ENCODE data around the gene OSBP2.

Gene OSBP2

DNA sequence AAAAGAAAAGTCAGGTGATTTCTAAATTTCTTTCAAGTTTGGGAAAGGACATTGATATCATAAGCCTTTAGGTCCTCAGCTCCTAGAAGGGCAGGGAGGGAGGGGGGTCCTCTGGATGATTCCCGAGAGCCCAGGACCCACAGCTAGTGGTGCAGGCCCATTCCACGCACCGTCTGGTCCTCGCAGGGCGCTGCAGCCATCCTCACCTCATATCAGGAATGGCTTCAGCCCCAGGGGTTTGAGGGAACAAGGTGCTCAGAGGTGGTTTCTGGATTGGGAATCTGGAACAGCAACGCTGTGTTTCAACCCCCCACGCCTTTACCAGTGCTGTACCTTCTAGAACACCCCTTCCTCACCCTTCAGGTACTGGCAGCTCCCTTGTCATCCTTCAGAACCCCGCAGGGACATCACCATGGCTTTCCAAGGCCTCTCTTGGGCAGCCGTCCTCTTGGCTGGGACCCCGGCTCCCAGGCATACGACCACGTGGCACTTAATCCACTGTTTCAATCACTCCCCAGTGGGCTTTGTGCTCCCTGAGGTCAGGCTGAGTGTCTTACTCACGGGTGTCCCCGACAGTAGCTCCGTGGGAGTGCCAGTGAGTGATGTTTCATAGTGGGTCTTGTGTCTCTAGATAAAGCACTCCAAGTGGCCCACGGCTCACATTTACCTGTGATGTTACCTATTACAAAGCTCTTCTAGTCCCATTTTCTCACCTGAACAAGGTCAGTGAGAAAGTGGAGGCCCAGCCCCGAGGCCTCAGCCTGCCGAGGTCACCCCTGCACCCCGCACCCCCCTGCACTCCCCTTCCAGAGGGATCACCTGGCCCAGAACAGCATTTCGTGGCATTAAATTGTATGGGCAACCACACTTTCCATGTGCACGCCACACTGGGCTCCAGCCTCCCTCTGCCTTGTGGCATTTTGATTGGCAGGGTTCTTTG lies 180.0 kb downstream of the OSBP2 start:
- Histone ChIP-seq H3K36me3 (replicated peaks in 1 of 2; ENCODE audit: control insufficient read depth in 2 of 2, insufficient read depth in 2 of 2, low read length in 2 of 2) (no peaks in the 10 kb centered on the region), H3K9ac (ENCODE audit: low read depth, low read length, poor library complexity) (no peak overlapping the region), H3K4me3 (ENCODE audit: low read length in 2 of 2) (no peak overlapping the region), H2BK120ac (ENCODE audit: low read depth, low read length) (no peak overlapping the region), H3K9me3 (replicated peaks in 1 of 2; ENCODE audit: control insufficient read depth in 2 of 2, insufficient read depth in 1 of 2, low read depth in 1 of 2, low read length in 2 of 2) (no peaks in the 10 kb centered on the region), H3K4me1 (ENCODE audit: control insufficient read depth in 2 of 2, insufficient read depth in 1 of 2, low read depth in 1 of 2, low read length in 2 of 2) (peaks cover 0 to 8% of the 10 kb centered on the region in 2 donors), H3K14ac (ENCODE audit: low read length) (no peak overlapping the region), H3K4me2 (ENCODE audit: insufficient read depth, low read length, poor library complexity, severe bottlenecking) (no peak overlapping the region), H2BK5ac (ENCODE audit: low read length) (no peak overlapping the region), H2BK12ac (ENCODE audit: low read length) (no peak overlapping the region), H2BK15ac (ENCODE audit: low read length) (no peak overlapping the region), H3K4ac (ENCODE audit: low read length) (no peak overlapping the region), H4K91ac (ENCODE audit: low read depth, low read length, poor library complexity) (no peak overlapping the region), H3K23ac (ENCODE audit: low read depth, low read length, poor library complexity) (peak overlapping the region; percentile 26), H3K18ac (ENCODE audit: low read length) (no peak overlapping the region), H3K27me3 (ENCODE audit: control insufficient read depth in 3 of 3, insufficient read depth in 3 of 3, low read depth in 1 of 3, low read length in 3 of 3) (peaks cover 0 to 12% (median 0%) of the 10 kb centered on the region in 3 experiments), H3K27ac (replicated peaks; ENCODE audit: low read length) (no peak overlapping the region), H3K79me1 (ENCODE audit: low read depth, low read length) (peaks cover 3% of the 10 kb centered on the region), H2AK5ac (ENCODE audit: low read depth, low read length) (no peak overlapping the region), H2AFZ (ENCODE audit: low read length) (no peak overlapping the region), H4K8ac (ENCODE audit: low read depth, low read length) (no peak overlapping the region)
- no CpG with 5 or more reads among the region's 21 CpGs for WGBS, 2 donors (ENCODE audit: extremely low coverage in 2 of 2, insufficient read length in 2 of 2, insufficient replicate concordance in 1 of 2)
- DNase-seq (ENCODE audit: low spot score), result no peak

DNA sequence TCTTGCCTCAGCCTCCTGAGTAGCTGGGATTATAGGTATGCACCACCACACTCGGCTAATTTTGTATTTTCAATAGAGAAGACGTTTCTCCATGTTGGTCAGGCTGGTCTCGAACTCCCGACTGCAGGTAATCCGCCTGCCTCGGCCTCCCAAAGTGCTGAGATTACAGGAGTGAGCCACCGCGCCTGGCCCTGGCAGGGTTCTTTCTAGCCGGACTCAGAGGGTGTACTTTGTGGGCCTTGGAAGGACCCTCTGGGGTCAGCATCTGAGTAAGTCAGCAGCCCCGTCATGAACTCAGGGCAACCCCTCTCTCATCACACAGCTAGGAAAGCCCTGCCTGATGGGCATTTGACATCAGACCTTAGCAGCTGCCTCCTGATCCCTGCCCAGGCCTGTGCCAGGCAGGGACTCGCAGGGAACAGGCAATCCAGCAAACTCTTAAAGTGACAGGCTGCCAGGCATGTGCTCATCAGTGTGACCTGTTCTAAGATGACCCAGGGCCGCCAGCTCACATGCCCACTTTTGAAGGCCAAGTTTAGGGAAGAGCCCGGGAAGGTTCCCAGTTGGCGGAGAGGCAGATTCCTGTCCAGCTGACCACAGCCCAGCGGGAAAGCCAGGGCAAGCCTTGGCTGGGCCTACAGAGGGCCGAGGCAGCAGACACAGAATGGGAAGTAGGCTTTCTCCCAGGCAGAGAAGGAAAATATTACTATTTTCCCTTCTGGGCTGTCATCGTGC lies 181.0 kb downstream of the OSBP2 start:
- peaks cover 0 to 8% of the 10 kb centered on the region in 2 donors for H3K4me1 ChIP-seq (ENCODE audit: control insufficient read depth in 2 of 2, insufficient read depth in 1 of 2, low read depth in 1 of 2, low read length in 2 of 2)
- H3K4me3 ChIP-seq (ENCODE audit: low read length in 2 of 2), result no peak overlapping the region
- H3K79me1 ChIP-seq (ENCODE audit: low read depth, low read length), result peaks cover 3% of the 10 kb centered on the region
- no peak for DNase-seq (ENCODE audit: low spot score)
- H3K4ac ChIP-seq (ENCODE audit: low read length), result no peak overlapping the region
- H4K91ac ChIP-seq (ENCODE audit: low read depth, low read length, poor library complexity), result no peak overlapping the region
- no peak overlapping the region for H3K23ac ChIP-seq (ENCODE audit: low read depth, low read length, poor library complexity)
- H2BK15ac ChIP-seq (ENCODE audit: low read length), result no peak overlapping the region
- WGBS, 2 donors (ENCODE audit: extremely low coverage in 2 of 2, insufficient read length in 2 of 2, insufficient replicate concordance in 1 of 2), result no CpG with 5 or more reads among the region's 17 CpGs
- no peak overlapping the region for H2BK120ac ChIP-seq (ENCODE audit: low read depth, low read length)
- no peak overlapping the region for H2BK12ac ChIP-seq (ENCODE audit: low read length)
- no peak overlapping the region for H2AFZ ChIP-seq (ENCODE audit: low read length)
- no peak overlapping the region for H3K27ac ChIP-seq (replicated peaks; ENCODE audit: low read length)
- no peak overlapping the region for H3K14ac ChIP-seq (ENCODE audit: low read length)
- no peak overlapping the region for H3K9ac ChIP-seq (ENCODE audit: low read depth, low read length, poor library complexity)
- no peaks in the 10 kb centered on the region for H3K9me3 ChIP-seq (replicated peaks in 1 of 2; ENCODE audit: control insufficient read depth in 2 of 2, insufficient read depth in 1 of 2, low read depth in 1 of 2, low read length in 2 of 2)
- peak overlapping the region; percentile 10 for H2AK5ac ChIP-seq (ENCODE audit: low read depth, low read length)
- peak overlapping the region; percentile 64 for H3K18ac ChIP-seq (ENCODE audit: low read length)
- H3K27me3 ChIP-seq (ENCODE audit: control insufficient read depth in 3 of 3, insufficient read depth in 3 of 3, low read depth in 1 of 3, low read length in 3 of 3), result peaks cover 0 to 12% (median 0%) of the 10 kb centered on the region in 3 experiments
- no peak overlapping the region for H3K4me2 ChIP-seq (ENCODE audit: insufficient read depth, low read length, poor library complexity, severe bottlenecking)
- H3K36me3 ChIP-seq (replicated peaks in 1 of 2; ENCODE audit: control insufficient read depth in 2 of 2, insufficient read depth in 2 of 2, low read length in 2 of 2), result no peaks in the 10 kb centered on the region
- H4K8ac ChIP-seq (ENCODE audit: low read depth, low read length), result no peak overlapping the region
- peak overlapping the region; percentile 97 for H2BK5ac ChIP-seq (ENCODE audit: low read length)

DNA sequence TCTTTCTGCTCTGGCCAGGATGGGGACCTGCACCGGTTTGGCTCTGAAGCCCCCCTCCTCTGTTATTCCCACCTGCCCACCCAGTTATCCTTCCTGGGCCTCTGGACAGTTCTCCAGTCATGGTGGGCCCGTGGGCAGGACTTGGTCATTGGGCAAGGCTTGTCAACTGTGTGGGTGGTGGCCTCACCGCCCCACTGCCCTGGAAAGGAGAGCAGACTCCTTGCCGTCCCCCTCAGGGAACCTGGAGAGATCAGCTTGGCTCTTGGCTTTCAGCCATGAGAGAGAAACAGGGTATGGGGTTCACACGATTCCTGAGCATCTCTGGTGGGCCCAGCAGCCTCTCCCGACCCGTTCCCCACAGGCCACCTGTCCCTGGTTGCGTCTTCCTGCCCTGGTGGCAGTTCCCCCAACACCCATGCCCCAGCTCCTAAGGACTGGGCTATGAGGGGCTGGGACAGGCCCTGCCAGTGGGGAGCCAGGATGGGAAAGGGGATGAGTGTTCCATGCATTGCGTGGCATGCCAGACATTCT lies 181.6 kb downstream of the OSBP2 start:
- H2AK5ac ChIP-seq (ENCODE audit: low read depth, low read length), result peak overlapping the region; percentile 21
- peaks cover 3% of the 10 kb centered on the region for H3K79me1 ChIP-seq (ENCODE audit: low read depth, low read length)
- no peak overlapping the region for H3K4me3 ChIP-seq (ENCODE audit: low read length in 2 of 2)
- H4K8ac ChIP-seq (ENCODE audit: low read depth, low read length), result peak overlapping the region; percentile 48
- no peak overlapping the region for H2BK120ac ChIP-seq (ENCODE audit: low read depth, low read length)
- H3K23ac ChIP-seq (ENCODE audit: low read depth, low read length, poor library complexity), result no peak overlapping the region
- peaks cover 0 to 10% of the 10 kb centered on the region in 2 donors for H3K4me1 ChIP-seq (ENCODE audit: control insufficient read depth in 2 of 2, insufficient read depth in 1 of 2, low read depth in 1 of 2, low read length in 2 of 2)
- no peaks in the 10 kb centered on the region for H3K36me3 ChIP-seq (replicated peaks in 1 of 2; ENCODE audit: control insufficient read depth in 2 of 2, insufficient read depth in 2 of 2, low read length in 2 of 2)
- H3K4me2 ChIP-seq (ENCODE audit: insufficient read depth, low read length, poor library complexity, severe bottlenecking), result no peak overlapping the region
- H4K91ac ChIP-seq (ENCODE audit: low read depth, low read length, poor library complexity), result peak overlapping the region; percentile 90
- WGBS, 2 donors (ENCODE audit: extremely low coverage in 2 of 2, insufficient read length in 2 of 2, insufficient replicate concordance in 1 of 2), result no CpG with 5 or more reads among the region's 9 CpGs
- H2BK12ac ChIP-seq (ENCODE audit: low read length), result no peak overlapping the region
- H3K27me3 ChIP-seq (ENCODE audit: control insufficient read depth in 3 of 3, insufficient read depth in 3 of 3, low read depth in 1 of 3, low read length in 3 of 3), result peaks cover 0 to 12% (median 0%) of the 10 kb centered on the region in 3 experiments
- H3K4ac ChIP-seq (ENCODE audit: low read length), result no peak overlapping the region
- peak overlapping the region; percentile 97 for H2BK5ac ChIP-seq (ENCODE audit: low read length)
- no peaks in the 10 kb centered on the region for H3K9me3 ChIP-seq (replicated peaks in 1 of 2; ENCODE audit: control insufficient read depth in 2 of 2, insufficient read depth in 1 of 2, low read depth in 1 of 2, low read length in 2 of 2)
- H3K9ac ChIP-seq (ENCODE audit: low read depth, low read length, poor library complexity), result peak overlapping the region; percentile 34
- DNase-seq (ENCODE audit: low spot score), result no peak
- peak overlapping the region; percentile 35 for H3K18ac ChIP-seq (ENCODE audit: low read length)
- H3K14ac ChIP-seq (ENCODE audit: low read length), result peak overlapping the region; percentile 2
- no peak overlapping the region for H2AFZ ChIP-seq (ENCODE audit: low read length)
- no peak overlapping the region for H3K27ac ChIP-seq (replicated peaks; ENCODE audit: low read length)
- no peak overlapping the region for H2BK15ac ChIP-seq (ENCODE audit: low read length)

Data from neuronal stem cell (in vitro differentiated cells).